ENCODE data around the gene ATXN7.

DNA sequence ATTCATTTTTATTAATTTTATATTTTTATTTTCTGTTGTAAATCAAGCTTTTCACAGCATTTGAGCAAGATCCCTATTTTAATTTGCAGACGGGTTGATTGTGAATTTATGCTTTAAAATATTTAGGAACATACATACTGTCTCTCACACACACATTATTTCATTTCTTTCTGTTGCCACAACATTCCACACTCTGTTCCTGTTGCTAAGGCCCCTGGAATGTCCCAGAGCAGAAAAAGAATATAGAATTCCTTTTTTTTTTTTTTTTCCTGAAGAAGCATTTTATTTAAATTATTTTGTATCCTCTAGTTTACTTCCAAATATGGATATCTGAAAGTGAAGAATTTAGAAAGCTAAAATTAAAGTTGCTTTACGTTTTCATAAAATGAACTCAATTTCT is 85.3 kb downstream of the ATXN7 start:
- TF ChIP-seq EP300 (IDR thresholded peaks at IDR 0.05; ENCODE audit: low read depth in 2 of 2, low read length in 2 of 2) (no peak), EP300 (CRISPR knock-in tag; IDR thresholded peaks at IDR 0.05; ENCODE audit: borderline replicate concordance) (no peak), TCF12 (IDR thresholded peaks at IDR 0.05) (no peak), TCF12 (CRISPR knock-in tag; IDR thresholded peaks at IDR 0.05) (no peak), MAFF (IDR thresholded peaks at IDR 0.05; ENCODE audit: low read depth, low read length) (no peak), ARHGAP35 (CRISPR knock-in tag; IDR thresholded peaks at IDR 0.05; ENCODE audit: borderline replicate concordance) (no peak), RAD21 (CRISPR knock-in tag; IDR thresholded peaks at IDR 0.05) (no peak), ZKSCAN8 (CRISPR knock-in tag; IDR thresholded peaks at IDR 0.05; ENCODE audit: borderline replicate concordance) (no peak), NRL (CRISPR knock-in tag; IDR thresholded peaks at IDR 0.05; ENCODE audit: borderline replicate concordance) (no peak), KLF13 (CRISPR knock-in tag; IDR thresholded peaks at IDR 0.05) (no peak), ZNF274 (CRISPR knock-in tag; IDR thresholded peaks at IDR 0.05) (no peak), EZH2 (conservative IDR thresholded peaks at IDR 0.05; ENCODE audit: low read depth, low read length) (no peak), SRF (IDR thresholded peaks at IDR 0.05; ENCODE audit: low read depth, low read length) (no peak), MAZ (IDR thresholded peaks at IDR 0.05; ENCODE audit: borderline replicate concordance, low read depth, low read length) (no peak), MAZ (CRISPR knock-in tag; IDR thresholded peaks at IDR 0.05; ENCODE audit: low read depth) (no peak)
- TF ChIP-seq, protein P1, sequence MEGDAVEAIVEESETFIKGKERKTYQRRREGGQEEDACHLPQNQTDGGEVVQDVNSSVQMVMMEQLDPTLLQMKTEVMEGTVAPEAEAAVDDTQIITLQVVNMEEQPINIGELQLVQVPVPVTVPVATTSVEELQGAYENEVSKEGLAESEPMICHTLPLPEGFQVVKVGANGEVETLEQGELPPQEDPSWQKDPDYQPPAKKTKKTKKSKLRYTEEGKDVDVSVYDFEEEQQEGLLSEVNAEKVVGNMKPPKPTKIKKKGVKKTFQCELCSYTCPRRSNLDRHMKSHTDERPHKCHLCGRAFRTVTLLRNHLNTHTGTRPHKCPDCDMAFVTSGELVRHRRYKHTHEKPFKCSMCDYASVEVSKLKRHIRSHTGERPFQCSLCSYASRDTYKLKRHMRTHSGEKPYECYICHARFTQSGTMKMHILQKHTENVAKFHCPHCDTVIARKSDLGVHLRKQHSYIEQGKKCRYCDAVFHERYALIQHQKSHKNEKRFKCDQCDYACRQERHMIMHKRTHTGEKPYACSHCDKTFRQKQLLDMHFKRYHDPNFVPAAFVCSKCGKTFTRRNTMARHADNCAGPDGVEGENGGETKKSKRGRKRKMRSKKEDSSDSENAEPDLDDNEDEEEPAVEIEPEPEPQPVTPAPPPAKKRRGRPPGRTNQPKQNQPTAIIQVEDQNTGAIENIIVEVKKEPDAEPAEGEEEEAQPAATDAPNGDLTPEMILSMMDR (CRISPR knock-in tag; IDR thresholded peaks at IDR 0.05): no peak

All from HepG2 (cell line).